Gastrocnemius medialis (tissue), 4 donors: ENCODE data around the gene ETFDH.

ENCODE experiments used
- POLR2A ChIP-seq, 2 donors: fragments of 450-650 bp; IDR thresholded peaks; one replicate each; pipeline ENCODE4 v1.6.1; 2017; ENCODE audit warnings: antibody characterized with exemption in 2 of 2, mild to moderate bottlenecking in 2 of 2, moderate library complexity in 2 of 2
- TF ChIP-seq, protein P1 (sequence below), 5 experiments: fragments of 450-650 bp in 3 of 5; fragments of 200-600 bp in 2 of 5; sonication (generic) in 2 of 5; IDR thresholded peaks in 4 of 5; conservative IDR thresholded peaks in 1 of 5; 1 replicate in 4 of 5; 2 replicates in 1 of 5; pipeline ENCODE4 v1.5.1; 2016 to 2019; ENCODE audit warnings: antibody characterized with exemption in 5 of 5, mild to moderate bottlenecking in 3 of 5, moderate library complexity in 3 of 5

GRCh38 chr4:158750379-158750778 is 78.3 kb downstream of the ETFDH start:
- TF ChIP-seq POLR2A (IDR thresholded peaks at IDR 0.05) = no peak
- TF ChIP-seq, protein P1, sequence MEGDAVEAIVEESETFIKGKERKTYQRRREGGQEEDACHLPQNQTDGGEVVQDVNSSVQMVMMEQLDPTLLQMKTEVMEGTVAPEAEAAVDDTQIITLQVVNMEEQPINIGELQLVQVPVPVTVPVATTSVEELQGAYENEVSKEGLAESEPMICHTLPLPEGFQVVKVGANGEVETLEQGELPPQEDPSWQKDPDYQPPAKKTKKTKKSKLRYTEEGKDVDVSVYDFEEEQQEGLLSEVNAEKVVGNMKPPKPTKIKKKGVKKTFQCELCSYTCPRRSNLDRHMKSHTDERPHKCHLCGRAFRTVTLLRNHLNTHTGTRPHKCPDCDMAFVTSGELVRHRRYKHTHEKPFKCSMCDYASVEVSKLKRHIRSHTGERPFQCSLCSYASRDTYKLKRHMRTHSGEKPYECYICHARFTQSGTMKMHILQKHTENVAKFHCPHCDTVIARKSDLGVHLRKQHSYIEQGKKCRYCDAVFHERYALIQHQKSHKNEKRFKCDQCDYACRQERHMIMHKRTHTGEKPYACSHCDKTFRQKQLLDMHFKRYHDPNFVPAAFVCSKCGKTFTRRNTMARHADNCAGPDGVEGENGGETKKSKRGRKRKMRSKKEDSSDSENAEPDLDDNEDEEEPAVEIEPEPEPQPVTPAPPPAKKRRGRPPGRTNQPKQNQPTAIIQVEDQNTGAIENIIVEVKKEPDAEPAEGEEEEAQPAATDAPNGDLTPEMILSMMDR (IDR thresholded peaks at IDR 0.05 in 4 of 5, conservative IDR thresholded peaks at IDR 0.05 in 1 of 5) = no peak
